D721Med (cell line): ENCODE measurements around the gene KIAA1958.

Experiments used
- DNase-seq: peaks from one replicate; pipeline ENCODE4 v3.0.0; 2011; ENCODE audit warnings: low spot score; ENCODE audit not compliant: insufficient read length
- FAIRE-seq: peaks from 2 replicates; lab custom pipeline; 2011; peaks lifted over from hg19 to GRCh38; lab: Jason Lieb, UNC
- TF ChIP-seq, protein P1 (sequence below): IDR thresholded peaks from 2 replicates; pipeline ENCODE4 v1.5.1; 2012; ENCODE audit warnings: mild to moderate bottlenecking, control low read depth; ENCODE audit not compliant: insufficient read depth; ENCODE audit errors: missing control alignments

Gene KIAA1958

DNA sequence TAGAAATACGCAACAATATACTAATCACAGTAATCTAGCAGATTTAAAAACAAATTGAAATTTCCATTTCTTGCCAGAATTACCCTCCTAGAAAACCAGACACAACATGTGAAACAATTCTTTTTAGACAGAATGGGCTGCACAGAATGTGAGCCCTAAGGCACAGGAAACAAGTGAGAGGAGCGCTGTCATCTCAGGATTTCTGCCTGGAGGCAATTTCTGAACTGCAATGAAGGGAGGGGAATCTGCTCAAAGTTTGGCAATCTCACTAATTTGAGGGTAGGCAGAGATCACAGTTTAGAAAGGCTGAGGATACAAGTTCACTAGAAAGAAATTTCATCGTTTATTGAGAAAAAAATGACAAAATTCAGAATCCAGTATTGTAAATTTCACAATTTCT lies 161.0 kb downstream of the KIAA1958 start:
- TF ChIP-seq, protein P1, sequence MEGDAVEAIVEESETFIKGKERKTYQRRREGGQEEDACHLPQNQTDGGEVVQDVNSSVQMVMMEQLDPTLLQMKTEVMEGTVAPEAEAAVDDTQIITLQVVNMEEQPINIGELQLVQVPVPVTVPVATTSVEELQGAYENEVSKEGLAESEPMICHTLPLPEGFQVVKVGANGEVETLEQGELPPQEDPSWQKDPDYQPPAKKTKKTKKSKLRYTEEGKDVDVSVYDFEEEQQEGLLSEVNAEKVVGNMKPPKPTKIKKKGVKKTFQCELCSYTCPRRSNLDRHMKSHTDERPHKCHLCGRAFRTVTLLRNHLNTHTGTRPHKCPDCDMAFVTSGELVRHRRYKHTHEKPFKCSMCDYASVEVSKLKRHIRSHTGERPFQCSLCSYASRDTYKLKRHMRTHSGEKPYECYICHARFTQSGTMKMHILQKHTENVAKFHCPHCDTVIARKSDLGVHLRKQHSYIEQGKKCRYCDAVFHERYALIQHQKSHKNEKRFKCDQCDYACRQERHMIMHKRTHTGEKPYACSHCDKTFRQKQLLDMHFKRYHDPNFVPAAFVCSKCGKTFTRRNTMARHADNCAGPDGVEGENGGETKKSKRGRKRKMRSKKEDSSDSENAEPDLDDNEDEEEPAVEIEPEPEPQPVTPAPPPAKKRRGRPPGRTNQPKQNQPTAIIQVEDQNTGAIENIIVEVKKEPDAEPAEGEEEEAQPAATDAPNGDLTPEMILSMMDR = no peak
- FAIRE-seq = no peak
- DNase-seq = no peak

DNA sequence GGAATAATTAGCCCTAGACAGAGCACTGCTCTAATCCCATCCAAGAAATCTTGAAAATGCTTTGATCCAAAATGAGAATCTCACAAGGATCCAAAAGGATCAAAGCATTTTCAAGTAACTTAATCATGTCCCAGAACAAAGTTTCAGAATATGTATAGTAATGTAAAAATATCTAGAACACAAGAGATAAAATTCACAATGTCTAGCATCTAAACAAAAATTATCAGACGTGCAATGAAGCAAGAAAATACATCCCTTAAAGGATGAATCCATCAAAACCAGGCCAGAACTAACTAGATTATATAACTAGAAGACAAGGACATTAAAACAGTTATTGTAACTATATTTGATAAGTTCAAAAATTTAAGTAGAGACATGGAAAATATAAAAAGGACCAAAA lies 162.0 kb downstream of the KIAA1958 start:
- FAIRE-seq (no peak), DNase-seq (no peak)
- TF ChIP-seq, protein P1 = no peak

DNA sequence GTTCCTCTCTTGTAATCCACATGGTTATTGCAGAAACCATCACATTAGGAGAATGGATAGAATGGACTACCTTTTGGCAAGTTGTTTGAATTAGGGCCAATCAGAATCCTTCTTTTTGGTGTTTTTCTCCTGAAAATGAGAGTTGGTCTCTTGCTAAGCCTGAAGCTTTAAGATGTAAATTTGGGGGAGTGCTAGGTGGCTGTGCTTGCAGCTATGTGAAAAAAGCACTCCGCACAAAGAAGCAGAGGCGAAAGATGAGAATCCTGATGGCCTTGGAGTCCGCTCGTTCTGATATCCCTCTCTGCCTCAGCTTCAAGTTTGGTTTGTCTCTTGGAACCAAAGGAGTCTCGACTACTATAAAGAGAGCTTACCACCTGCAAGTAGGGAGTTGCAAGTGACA lies 167.7 kb downstream of the KIAA1958 start:
- TF ChIP-seq, protein P1 = no peak
- DNase-seq = no peak
- FAIRE-seq = no peak

DNA sequence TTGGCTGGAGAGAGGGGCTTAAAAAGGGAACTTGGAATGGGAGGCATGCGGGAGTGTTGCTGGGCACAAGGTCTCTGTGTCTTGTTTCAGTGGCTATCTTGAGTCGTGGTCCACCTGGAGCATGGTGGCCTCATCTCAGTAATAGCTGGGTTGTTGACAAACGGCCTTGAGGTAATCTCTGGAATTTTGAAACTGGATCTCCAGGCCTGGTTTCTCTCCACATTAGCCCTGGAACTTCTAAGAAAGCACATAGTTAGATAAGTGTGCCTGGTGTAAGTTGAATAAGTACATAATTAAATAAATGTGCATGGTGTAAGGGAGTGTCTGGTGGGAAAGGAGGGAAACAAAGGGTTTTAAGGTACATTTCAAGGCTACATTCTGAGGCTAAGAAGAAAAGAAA lies 169.0 kb downstream of the KIAA1958 start:
- TF ChIP-seq, protein P1 = no peak
- no peak for FAIRE-seq
- no peak for DNase-seq

DNA sequence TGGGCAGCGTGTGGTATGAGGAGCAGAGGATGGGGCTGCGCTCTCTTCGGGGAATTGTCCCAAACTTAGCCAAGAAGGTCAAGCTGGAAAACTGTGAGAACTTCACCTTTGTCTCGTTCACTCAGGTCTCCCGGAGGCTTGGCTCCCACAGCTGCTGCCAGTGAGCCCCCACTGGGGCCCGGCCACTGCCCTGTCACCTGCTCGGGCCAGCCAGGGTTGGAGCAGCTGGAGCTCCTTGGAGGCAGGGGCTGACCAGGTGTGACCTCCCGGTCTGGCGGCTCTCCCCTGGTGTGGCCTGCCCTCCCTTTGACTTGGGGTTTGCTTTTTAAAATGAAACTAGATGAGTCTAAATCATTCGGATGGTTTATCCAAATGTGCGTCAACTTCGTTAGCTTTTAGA lies 173.3 kb downstream of the KIAA1958 start:
- DNase-seq (no peak), FAIRE-seq (no peak)
- TF ChIP-seq, protein P1 = no peak

DNA sequence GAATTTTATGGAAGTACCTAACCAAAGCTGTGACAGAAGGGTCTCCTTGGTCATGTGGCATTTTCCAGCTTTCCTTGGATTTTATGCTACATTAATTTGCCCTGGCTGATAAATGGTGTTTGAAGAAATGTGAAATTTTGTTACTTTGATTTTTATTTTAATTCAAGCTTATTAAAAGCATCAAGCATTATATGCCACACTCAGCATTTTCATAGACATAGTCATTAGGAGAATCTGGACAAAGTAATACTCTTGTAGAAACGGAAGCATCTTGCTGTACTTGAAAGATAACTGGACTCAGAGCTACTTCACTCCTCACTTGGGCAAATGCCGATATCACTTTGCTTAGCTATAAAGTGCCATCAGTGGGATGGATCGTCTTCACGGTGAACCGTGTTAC lies 177.1 kb downstream of the KIAA1958 start:
- TF ChIP-seq, protein P1 = no peak
- FAIRE-seq (peak; percentile 6), DNase-seq (no peak)

DNA sequence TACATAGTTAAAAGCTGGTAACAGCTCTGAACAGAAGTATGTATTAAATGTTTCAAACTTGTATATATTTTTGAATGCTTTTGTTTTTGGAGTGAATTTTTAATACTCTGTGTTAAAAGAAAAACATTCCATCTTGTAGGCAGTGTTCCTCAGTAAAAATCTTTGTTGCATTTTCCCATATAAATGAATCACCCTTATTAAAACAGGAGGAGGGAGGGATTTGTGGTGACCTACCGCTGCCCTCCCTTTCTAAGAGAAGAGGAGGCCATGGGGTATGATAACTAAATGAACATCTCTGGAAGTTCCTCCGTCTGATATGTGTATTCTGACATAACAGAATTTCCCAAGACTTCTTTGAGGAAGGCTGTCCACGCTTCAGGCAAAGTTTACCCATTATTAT lies 177.9 kb downstream of the KIAA1958 start:
- FAIRE-seq (no peak), DNase-seq (no peak)
- TF ChIP-seq, protein P1 = no peak
